Hepatocyte (in vitro differentiated cells): ENCODE measurements around the gene KLF13.

Experiments used
- EZH2 ChIP-seq: fragments of 200-600 bp; sonication (generic); IDR thresholded peaks from 2 replicates; pipeline ENCODE4 v1.6.1; 2016; ENCODE audit warnings: antibody characterized with exemption, mild to moderate bottlenecking, borderline replicate concordance
- EZH2phosphoT487 ChIP-seq: fragments of 200-600 bp; sonication (generic); IDR thresholded peaks from one replicate; pipeline ENCODE4 v1.6.1; 2018; ENCODE audit warnings: antibody characterized with exemption, mild to moderate bottlenecking, low read depth, moderate library complexity; ENCODE audit not compliant: unreplicated experiment, severe bottlenecking
- TF ChIP-seq, protein P1 (sequence below): fragments of 200-600 bp; sonication (generic); IDR thresholded peaks from 2 replicates; pipeline ENCODE4 v1.5.1; 2016; ENCODE audit warnings: antibody characterized with exemption, mild to moderate bottlenecking; ENCODE audit not compliant: poor library complexity

GRCh38 chr15:31360158-31360561 is 33.5 kb downstream of the KLF13 start:
- TF ChIP-seq, protein P1, sequence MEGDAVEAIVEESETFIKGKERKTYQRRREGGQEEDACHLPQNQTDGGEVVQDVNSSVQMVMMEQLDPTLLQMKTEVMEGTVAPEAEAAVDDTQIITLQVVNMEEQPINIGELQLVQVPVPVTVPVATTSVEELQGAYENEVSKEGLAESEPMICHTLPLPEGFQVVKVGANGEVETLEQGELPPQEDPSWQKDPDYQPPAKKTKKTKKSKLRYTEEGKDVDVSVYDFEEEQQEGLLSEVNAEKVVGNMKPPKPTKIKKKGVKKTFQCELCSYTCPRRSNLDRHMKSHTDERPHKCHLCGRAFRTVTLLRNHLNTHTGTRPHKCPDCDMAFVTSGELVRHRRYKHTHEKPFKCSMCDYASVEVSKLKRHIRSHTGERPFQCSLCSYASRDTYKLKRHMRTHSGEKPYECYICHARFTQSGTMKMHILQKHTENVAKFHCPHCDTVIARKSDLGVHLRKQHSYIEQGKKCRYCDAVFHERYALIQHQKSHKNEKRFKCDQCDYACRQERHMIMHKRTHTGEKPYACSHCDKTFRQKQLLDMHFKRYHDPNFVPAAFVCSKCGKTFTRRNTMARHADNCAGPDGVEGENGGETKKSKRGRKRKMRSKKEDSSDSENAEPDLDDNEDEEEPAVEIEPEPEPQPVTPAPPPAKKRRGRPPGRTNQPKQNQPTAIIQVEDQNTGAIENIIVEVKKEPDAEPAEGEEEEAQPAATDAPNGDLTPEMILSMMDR, result no peak
- TF ChIP-seq EZH2 (no peak), EZH2phosphoT487 (no peak)
